NCI-H69 (cell line): ENCODE results near the gene GRIK3.
"Not testable (repeated sequence)": the region's sequence is repeated elsewhere in the genome, so short reads cannot be mapped to it uniquely, and the experiment has no call there.

Experiments used
- DNase-seq: peaks from one replicate; lab custom pipeline; 2025; lab: John Stamatoyannopoulos, UW

GRIK3 gene

DNA sequence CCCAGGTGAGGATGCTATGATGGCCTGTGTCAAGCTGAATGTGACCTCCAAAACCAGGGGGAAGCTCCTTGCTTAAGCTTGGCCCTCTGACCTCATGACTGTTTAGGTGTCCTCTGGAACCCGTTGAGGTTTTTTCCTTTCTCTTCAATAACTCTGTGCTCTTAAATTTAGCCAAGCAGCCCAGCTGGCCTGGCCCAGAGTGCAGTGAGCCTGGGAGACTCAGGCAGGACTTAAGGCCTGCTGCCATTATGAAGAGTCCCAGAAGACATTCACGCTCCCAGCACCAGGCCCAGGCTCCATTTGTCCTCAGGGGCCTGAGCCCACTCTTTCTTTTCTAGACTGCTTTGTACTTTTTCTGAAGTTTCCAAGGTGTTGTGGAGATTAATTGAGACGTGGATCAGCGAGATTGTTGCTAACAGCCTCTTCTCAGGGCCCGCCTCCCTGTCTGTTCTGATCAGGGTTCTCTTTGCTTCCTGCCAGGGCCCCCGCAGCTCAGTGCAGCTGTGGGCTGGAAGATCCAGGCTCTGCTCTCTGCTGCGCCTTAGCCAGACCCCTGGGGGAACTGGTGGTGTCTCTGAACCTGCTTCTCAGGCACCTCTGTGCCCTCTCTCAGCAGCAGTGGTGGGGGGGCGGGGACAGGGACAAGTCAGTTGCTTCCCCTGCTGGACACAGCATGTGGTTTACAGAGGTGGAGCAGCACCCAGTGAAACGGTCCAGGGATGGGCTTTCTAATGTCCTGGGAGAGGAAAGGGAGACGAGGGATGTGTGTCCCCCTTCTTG lies 124.2 kb downstream of the GRIK3 start:
- DNase-seq: peak; percentile 38

DNA sequence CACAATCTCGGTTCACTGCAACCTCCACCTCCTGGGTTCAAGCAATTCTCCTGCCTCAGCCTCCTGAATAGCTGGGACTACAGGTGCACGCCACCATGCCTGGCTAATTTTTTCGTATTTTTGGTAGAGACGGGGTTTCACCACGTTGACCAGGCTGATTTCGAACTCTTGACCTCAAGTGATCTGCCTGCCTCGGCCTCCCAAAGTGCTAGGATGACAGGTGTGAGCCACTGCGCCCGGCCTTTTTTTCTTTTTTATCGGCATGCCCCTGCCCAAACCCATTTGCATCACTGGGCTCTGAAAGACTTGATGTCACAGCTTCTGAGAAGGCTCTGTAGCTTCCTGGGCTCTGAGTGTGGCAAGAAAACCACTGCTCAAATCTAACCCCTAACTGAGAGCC lies 125.0 kb downstream of the GRIK3 start:
- DNase-seq: not testable (repeated sequence)

DNA sequence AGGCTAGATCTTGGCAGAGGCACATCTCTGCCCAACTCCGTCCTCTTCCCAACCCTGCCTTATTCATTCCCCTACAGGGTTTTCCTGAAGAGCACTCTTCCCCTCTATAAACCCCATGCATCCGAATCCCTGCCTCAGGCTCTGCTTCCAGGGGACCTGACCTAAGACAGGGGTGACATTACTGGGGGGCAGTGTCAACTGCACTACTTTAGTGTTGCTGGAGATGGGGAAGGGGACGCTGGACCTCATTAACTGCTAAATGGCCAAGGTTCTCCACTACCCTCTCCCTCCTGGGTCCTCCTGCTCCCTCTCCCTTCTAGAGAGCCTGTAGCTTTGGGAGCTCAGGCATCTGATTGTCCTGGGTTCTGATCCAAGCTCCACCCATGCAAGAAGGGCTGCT lies 126.2 kb downstream of the GRIK3 start:
- no peak for DNase-seq

DNA sequence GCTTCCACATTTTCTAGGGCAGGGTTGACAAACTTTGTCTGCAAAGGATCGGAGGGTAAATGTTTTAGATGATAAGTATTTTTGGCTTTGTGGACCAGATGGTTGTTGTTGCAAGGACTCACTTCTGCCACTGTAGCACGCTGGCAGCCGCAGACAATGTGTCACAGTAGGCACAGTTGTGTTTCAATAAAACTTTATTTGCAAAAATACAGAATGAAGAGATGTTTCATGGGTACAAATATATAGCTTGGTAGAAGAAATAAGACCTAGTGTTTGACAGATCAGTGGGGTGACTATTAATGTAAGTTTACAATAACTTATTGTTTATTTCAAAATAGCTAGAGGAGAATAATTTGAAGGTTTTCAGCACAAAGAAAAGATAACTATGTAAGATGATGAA lies 127.8 kb downstream of the GRIK3 start:
- no peak for DNase-seq

DNA sequence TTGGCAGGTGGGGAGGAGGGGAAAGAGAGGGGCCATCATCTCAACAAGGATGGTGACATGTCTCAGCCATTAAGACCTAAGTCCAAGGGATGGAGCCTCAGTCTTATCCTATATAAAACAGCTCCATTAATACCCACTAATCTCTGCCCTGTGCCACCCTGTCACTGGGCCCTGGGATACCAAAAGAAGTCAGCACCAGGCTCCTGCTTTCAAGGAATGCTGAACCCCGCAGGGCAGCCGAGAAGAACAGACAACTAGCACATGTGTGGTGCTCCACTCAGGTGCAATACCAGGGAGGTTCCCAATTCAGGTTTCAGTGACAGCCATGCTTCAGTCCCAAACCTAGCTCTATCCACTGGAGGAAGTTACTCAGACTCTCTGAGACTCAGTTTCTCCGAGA lies 128.4 kb downstream of the GRIK3 start:
- DNase-seq: no peak

DNA sequence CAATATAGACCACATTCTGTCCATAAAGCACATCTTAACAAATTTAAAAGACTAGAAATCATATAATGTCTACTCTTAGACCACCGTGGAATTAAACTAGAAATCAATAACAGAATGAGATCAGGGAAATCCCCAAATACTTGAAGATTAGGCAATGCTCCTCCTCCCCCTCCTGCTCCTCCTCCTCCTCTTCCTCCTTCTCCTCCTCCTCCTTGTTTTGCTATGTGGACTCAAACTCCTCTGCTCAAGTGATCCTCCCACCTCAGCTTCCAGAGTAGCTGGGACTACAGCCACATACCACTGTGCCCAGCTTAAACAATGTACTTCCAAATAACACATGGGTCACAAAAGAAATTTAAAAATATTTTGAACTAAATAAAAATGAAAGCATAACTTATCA lies 134.2 kb downstream of the GRIK3 start:
- no peak for DNase-seq

DNA sequence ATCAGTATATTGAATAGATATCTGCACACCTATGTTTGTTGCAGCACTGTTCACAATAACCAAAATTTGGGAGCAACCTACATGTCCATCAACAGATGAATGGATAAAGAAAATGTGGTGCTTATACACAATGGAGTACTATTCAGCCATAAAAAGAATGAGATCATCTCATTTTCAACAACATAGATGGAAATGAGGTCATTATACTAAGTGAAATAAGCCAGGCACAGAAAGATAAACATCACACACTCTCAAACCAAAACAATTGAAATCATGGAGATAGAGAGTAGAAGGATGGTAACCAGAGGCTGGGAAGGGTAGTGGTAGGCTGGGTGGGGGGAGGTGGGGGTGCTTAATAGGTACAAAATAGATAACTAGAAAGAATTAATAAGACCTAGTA lies 136.5 kb downstream of the GRIK3 start:
- not testable (repeated sequence) for DNase-seq

DNA sequence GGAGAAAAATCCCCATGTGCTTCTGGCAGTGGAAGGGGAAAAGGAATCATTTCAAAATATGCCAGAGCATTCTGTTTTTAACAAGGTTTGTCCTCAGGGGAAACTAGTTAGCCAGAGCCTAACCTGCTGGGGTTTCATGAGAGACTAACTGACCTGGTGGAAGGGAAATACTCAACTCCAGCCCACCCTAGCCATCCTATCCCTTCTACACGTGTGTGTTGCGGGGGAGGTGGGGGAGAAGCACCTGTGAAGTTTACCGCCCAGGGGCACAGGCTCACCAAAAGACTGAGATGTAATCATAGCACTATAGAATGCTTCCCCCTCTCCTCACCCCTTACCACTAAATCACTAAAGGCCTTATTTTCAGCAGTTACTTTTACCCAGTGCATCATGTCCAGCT lies 139.5 kb downstream of the GRIK3 start:
- no peak for DNase-seq

DNA sequence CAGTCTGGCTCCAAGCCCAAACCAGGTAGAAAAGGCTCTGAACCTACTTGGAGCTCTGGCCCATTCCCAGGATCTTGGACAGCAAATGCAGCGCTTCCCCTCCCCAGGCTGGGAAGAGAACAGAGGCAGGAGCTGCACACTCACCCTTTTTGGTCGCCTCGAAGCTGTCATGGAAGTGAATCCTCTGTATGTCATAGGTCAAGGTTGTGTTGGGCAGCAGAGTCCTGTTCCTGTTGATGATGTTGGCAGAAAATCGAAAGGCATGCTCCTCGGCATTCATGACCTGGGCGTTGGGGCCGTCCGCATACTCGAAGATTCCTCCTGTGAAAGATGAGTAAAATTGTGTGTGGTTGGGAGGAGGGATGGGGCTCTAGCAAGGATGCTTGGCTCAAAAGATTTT lies 143.5 kb downstream of the GRIK3 start:
- no peak for DNase-seq

DNA sequence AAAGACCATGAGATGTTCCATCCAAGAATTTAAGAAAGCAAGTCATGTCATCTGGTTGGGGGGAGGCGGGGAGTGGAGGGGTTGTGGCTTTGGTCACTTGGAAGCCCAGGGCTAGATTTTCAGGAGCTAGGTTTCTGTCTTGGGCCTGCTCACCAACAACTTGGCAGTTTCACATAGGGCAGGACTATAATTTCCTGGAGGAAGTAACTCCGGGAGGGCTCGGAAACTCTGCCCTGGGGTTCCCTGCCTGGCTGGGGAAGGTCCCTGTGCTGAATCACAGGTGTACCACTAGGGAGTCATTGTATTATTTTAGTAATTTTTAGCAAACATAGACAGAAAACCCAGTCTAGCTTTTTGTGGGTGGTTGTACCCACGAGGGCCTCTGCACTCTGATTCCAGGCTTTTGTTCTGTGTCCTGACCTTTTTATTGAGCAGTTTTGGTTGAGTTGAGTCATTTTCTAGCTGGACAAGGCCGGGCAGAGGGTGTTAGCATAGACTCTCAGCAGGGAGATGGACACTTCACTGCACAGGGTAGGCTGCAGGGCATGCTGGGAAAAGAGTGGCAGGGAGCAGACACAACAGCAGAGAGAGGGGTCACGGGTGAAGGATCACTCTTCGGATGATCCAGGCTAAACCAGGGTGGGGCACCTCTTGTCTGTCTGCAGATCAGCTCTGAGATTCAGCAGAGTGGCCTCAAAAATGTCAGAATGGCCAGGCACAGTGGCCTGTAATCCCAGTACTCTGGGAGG lies 144.7 kb downstream of the GRIK3 start:
- no peak for DNase-seq

DNA sequence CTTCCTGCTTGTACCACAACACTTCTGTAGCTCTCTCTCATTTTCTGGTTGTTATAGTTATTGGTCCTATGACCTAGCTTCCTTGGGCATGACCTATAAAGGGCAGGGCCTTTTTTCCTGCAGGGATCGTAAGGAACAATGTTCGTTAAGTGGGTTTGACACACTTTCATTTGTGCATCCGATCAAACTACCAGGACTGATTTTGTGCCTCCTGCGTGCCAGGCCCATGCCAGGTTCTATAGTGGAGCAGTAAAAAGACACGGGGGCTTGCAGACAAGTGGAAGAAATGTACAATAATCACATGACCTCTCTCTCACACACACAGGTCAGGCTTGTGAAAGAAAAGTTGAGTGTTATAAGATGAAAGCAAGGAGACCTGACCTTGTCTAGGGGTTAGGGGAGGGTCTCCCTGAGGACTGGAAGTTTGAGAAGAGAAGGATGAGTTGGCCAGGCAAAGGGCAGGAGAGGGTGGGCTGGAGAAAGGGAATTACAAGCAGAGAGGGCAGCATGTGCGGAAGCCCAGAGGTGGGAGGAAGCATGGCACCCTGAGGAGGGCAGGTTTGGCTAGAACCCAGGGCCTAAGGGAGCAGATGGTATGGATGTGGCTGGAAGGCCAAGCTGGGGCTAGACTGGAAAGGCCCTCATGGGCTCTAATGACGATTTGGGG lies 145.4 kb downstream of the GRIK3 start:
- DNase-seq: peak; percentile 4

DNA sequence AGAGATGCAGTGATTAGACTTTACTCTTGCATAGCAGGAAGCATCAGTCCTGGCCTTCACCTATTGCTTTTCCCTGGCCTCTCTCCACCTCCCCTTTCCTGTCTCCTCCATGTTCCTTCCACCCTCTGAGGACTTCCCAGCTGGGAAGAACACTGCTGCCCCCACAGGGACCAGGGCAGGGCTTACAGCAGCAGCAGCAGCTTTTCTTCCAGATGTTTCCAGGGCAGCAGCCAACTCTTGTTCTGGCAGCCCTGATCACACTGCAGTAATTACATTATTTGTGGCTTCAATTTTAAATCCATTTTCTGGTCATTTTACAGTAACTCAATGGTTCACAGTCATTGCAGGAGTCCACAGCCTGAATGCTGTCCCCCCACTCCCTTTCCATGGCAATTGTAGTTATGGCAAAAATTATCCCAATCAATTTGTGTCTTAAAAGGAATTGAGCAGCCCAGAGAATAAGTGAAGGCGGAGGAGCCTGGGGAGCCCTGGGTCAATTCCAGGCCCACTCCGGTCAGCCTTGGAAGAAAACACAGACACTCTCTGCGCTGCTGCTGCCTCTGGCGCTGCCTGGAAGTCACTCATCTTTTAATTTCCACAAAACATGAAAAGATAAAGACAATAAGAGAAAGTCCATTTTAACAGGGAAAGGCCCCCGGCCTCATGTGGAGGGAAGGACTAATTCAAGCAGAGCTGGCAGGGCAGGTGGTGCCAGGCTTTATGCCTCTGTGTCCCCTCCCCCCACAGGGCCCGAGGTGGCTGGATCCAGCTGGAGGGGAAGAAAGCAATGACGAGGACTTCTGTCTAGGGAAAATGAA lies 148.6 kb downstream of the GRIK3 start:
- DNase-seq: peak; percentile 17

DNA sequence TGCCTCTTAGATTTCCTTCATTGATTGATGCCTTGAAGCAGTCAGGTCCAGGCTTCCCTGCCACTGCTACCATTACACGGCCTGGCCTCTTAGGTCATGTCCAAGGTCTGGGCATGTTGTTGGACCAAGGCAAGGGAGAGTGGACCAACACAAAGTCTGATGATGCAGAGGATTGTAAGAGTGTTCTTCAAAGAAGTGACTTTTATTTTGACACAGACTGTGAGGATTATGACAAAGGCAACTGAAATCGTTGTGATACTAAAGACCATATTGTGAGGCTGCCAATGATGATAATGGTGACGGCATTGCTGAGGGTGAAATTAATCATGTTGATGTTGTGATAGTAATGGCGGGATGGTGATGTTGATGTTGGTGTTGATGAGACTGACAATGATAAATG lies 149.5 kb downstream of the GRIK3 start:
- no peak for DNase-seq

DNA sequence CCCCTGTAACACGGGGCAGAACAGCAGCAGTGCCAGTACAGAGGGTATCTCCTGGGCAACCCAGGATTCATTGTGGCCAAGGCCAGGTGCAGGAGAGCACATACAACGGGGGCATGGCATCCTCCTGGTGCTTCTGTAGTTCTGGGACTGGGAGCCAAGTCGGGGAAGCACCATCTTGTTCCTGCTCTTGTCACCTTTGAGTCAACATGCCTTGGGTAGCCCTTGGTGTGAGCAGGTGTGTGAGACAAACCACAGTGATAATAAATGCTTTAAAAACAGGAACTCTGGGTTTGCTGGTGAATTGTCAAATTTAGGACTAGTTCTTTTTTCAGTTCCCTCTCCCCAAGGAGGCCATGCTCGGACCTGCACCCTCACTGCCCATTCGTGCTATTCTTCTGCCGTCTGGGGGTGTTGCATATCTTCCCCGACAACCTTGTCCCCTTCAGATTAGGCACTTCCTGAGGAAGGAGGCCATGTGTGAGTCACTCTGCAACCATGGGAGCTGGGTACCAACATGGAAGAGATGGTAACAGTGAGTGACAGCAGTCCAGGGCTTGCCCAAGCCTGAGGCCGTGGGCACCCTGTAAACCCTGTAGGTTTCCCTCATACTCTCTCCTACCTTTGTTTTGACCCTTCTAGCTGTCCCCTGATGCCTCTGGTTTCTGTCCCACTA lies 150.2 kb downstream of the GRIK3 start:
- no peak for DNase-seq

DNA sequence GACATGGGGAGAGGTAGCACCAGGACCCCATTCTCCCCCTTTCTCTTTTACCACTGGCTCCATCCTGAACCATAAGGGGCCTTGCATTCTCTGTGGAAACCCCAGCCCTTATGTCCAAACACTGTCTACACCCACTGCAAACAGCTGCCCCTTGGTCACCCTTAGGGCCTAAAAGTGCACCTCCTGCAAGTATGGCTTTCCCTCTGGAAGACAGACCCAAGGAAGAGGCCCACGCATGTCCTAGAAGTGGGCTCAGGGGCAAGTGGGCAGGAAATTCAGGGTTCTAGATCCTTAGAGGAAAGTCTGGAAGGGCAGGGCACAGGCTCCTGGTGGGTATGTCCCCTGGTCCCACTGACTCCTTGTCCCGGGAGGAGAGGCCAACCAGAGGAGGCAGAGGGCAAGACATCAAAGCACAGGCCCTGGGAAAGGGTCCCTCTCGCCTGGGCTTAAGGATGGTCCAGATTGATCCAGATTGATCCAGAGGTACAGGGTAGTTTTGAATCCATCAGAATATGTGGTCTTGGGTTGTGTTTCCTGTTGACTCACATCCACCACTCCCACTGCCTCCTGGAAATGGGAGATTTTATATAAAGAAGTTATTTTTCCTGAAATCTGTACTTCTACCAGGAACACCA lies 150.9 kb downstream of the GRIK3 start:
- DNase-seq: no peak

DNA sequence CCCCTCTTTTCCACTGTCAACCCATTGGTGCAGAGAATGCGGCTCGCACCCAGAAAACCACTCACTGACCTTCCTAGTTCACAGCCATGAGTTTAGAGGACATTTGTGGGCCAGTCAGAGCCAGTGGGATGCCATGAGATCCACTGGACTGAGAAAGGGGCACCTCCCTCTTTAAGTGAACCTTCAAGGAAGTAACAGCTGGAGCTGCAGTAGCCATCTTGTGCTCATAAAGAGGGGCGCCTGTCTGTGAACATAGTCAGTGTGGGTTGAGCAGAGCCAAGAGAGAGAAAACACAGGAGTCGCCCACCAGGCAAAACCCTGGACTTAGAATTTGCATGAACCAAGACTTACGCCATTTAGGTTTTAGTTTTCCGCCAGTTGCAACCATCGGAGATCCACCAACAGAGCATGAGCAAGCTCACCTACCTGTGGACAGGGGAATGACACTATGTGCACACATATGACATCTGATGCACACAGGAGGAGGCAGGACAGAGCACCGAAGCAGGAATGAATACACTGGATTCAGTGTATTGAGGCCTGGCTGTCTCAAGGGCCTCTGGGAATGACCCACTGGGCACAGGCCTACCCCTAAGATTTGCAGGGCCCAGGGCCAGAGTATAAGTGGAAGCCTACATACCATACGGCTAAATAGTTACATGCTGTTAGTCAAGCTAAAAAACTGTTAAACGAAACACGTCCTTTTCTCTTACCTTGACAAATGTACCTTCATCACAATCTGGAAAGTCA lies 151.6 kb downstream of the GRIK3 start:
- DNase-seq: no peak

DNA sequence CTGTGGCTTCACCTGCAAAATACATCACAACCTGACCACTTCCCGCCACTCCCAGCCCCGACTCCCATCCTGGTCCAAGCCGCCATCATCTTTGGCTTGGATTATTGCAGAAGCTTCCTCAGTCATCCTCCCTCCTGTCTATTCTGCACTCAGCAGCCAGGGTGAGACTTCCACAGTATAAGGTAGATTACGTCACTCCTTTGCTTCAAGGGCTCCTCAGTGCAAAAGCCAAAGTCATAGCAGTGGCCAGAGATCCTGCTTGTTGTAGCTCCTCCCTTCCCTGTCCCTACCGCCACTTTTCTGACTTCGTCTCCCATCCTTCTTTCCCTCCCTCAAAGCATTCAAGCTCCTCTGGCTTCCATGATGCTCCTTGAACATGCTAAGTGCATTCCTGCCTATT lies 152.8 kb downstream of the GRIK3 start:
- DNase-seq: no peak

DNA sequence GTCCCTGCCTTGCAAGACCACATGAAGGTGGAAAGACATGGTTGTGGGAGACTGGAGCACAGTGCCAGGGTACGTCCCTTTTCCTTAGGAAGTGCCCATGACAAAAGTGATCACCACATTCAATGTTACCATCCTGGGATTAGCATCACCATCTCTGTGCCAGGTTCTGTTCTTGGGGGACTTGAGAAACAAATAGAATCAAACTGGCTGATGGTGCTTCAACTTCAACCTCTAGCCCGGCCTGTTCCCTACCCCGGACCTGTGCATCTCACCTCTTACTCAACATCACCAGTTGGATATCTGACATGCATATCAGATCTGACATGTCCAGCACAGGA lies 153.3 kb downstream of the GRIK3 start:
- DNase-seq: no peak

DNA sequence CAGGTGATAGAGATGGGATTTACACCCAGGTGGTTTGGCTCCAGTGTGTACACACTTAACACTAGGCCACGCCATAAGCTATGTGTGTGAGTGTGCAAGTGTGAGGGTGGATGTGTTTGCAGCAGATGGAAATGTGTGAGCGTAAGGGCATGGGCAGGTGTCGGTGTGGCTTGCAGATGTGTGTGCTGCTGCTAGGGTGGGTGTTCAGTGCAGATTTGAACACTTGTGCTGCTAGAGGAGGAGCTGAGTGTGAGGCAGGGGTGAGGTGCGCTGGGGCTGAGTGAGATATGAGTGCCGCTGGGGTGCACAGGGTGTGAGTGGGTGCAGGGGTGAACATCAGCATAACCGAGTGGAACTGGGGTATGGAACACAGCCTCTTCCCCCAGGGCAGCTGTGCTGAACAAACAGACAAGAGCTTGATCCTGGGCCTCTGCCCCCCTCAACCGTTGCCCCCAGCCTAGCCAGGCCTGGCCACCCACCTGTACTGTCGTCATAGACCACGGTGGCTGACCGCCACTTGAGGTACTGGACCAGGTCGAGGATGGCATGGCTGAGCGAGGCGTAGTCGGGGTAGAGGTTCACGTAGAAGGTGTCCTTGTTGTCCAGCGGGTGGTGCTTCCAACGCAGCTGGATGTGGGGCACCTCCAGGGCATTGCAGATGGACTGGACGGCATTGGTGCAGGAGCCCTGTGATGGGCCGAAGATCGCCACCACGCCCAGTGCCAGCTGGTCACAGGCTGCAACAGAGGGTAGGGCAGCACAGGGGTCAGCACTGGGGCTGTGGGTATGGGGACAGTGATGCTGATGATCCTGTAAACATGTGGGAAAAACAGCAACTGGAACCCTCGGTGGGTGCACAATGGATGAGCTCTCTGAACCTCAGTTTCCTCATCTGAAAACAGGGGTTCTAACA lies 153.9 kb downstream of the GRIK3 start:
- no peak for DNase-seq
